ENCODE results near the gene RC3H1. TPM values are rescaled to one million over a fixed set of nuclear protein-coding genes. Genes with fewer than 3 reads are reported as not detected.
A peak's percentile ranks its signal among the peaks of the same experiment; 100 is the strongest.

RC3H1 gene
- total and polyA plus RNA-seq, 2 of the 13 experiments (the other 11 are each of a cell fraction or from before 2014, with no cell fraction given) = 11.2 to 19.6 TPM

GRCh38 chr1:173925306-173926242 is 96.6 kb downstream of the RC3H1 start (continued):
- TF ChIP-seq ADNP (CRISPR knock-in tag; IDR thresholded peaks at IDR 0.05) (peak; percentile 64; the same call in 1 of the 2 replicates), WIZ (CRISPR knock-in tag; IDR thresholded peaks at IDR 0.05) (no peak), ARNTL (CRISPR knock-in tag; IDR thresholded peaks at IDR 0.05) (no peak), ZSCAN22 (CRISPR knock-in tag; IDR thresholded peaks at IDR 0.05) (no peak), SAP130 (CRISPR knock-in tag; IDR thresholded peaks at IDR 0.05; ENCODE audit: low read depth) (peak; percentile 16; the same call in 1 of the 2 replicates), ZNF414 (CRISPR knock-in tag; IDR thresholded peaks at IDR 0.05) (no peak), ZNF770 (CRISPR knock-in tag; IDR thresholded peaks at IDR 0.05) (peak; percentile 56), ZBTB10 (CRISPR knock-in tag; IDR thresholded peaks at IDR 0.05; ENCODE audit: borderline replicate concordance) (no peak), NPAS2 (CRISPR knock-in tag; IDR thresholded peaks at IDR 0.05; ENCODE audit: borderline replicate concordance) (no peak), ZSCAN25 (CRISPR knock-in tag; IDR thresholded peaks at IDR 0.05) (no peak), TP53 (CRISPR knock-in tag; conservative IDR thresholded peaks at IDR 0.05) (no peak), THYN1 (CRISPR knock-in tag; IDR thresholded peaks at IDR 0.05; ENCODE audit: borderline replicate concordance, low read depth) (no peak), CENPT (CRISPR knock-in tag; IDR thresholded peaks at IDR 0.05; ENCODE audit: low read depth) (no peak), ZNF780A (CRISPR knock-in tag; IDR thresholded peaks at IDR 0.05) (no peak), BORCS8-MEF2B (CRISPR knock-in tag; IDR thresholded peaks at IDR 0.05) (no peak), ZNF768 (CRISPR knock-in tag; IDR thresholded peaks at IDR 0.05) (peak; percentile 12; the same call in 1 of the 2 replicates), PCBP2 (optimal IDR thresholded peaks at IDR 0.05; ENCODE audit: low read depth, low read length, poor library complexity, severe bottlenecking) (no peak), ZFP37 (CRISPR knock-in tag; IDR thresholded peaks at IDR 0.05; ENCODE audit: borderline replicate concordance) (no peak), MIER2 (CRISPR knock-in tag; IDR thresholded peaks at IDR 0.05) (no peak), SIX1 (CRISPR knock-in tag; IDR thresholded peaks at IDR 0.05; ENCODE audit: borderline replicate concordance) (no peak), ATM (IDR thresholded peaks at IDR 0.05; ENCODE audit: borderline replicate concordance) (no peak), YY1 (IDR thresholded peaks at IDR 0.05; ENCODE audit: insufficient read depth, insufficient replicate concordance, low read depth, low read length) (no peak), HBP1 (CRISPR knock-in tag; IDR thresholded peaks at IDR 0.05; ENCODE audit: low read depth) (no peak)

All from HepG2 (cell line).